Measurements from ENCODE around the gene JADE2. TPM values are rescaled to one million over a fixed set of nuclear protein-coding genes. Genes with fewer than 3 reads are reported as not detected.

The JADE2 gene
- total and polyA plus RNA-seq, 2 experiments from 2014 or later, result 16.2 to 40.8 TPM

DNA sequence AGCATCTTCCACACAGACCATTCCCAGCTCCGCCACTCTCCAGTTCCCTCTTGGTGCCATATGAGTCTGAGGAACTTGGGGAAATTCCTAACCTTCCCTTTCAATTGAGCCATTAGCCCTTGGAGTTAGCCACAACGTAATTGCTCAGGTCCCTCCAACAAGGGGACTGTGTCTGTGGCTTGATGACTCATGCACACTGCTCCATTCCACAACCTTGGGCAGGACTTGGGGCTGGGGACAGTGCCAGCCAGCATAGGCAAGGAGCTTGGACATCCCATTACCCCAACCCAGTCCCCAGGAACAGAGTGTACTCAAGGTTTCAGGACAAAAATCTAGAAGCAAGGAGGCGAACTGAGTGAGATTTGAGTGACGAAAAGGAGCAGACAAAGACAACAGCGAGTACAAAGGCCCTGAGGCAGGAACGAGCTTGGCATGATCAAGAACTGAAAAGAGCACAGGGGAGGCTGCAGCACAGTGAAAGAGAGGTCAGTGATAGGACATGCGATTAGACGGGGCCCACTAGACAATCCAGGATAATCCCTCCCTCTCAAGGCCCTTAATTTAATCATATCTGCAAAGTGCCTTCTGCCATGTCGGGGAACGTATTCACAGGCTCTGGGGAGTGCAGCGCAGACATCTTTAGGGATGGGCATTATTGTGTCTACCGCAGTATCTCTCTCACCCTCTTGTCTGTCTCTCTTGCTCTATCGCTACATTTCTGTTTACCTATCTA lies 16.0 kb upstream of the JADE2 start:
- H3K79me2 ChIP-seq (replicated peaks; ENCODE audit: insufficient read depth), result no peaks in the 10 kb centered on the region
- Mint-ChIP-seq H3K27me3 (ENCODE audit: insufficient read depth, low read depth, poor library complexity) (peaks cover 23% of the 10 kb centered on the region), H3K9me3 (no peaks in the 10 kb centered on the region), H3K4me1 (peaks cover 40% of the 10 kb centered on the region), H3K4me3 (no peak overlapping the region), H3K27ac (no peak overlapping the region), H3K36me3 (ENCODE audit: low read depth) (peaks cover 3% of the 10 kb centered on the region; the same call in 1 of the 3 replicates)
- H3K27ac ChIP-seq (ENCODE audit: low read depth), result no peak overlapping the region; the same call in 1 of the 2 replicates
- H3K4me2 ChIP-seq, result no peak overlapping the region
- H3K4me3 ChIP-seq, result no peak overlapping the region
- H2AFZ ChIP-seq, result no peak overlapping the region
- ATAC-seq (no peak), DNase-seq (ENCODE audit: low spot score) (no peak)
- peaks cover 43% of the 10 kb centered on the region for H3K4me1 ChIP-seq (ENCODE audit: insufficient read depth)
- peaks cover 3% of the 10 kb centered on the region; the same call in 1 of the 2 replicates for H3F3A ChIP-seq (replicated peaks; ENCODE audit: low read depth)
- H4K20me1 ChIP-seq (replicated peaks; ENCODE audit: insufficient read depth), result no peaks in the 10 kb centered on the region
- H3K27me3 ChIP-seq (ENCODE audit: insufficient read depth), result no peaks in the 10 kb centered on the region
- H3K36me3 ChIP-seq (ENCODE audit: insufficient read depth), result no peaks in the 10 kb centered on the region
- TF ChIP-seq EZH2phosphoT487 (IDR thresholded peaks at IDR 0.05; ENCODE audit: unreplicated experiment), result no peak
- TF ChIP-seq ZNF462 (CRISPR knock-in tag; IDR thresholded peaks at IDR 0.05), result no peak
- TF ChIP-seq POLR2AphosphoS5 (IDR thresholded peaks at IDR 0.05; ENCODE audit: low read depth), result no peak
- TF ChIP-seq CREB1 (CRISPR knock-in tag; IDR thresholded peaks at IDR 0.05; ENCODE audit: low read depth), result no peak
- TF ChIP-seq NANOG (IDR thresholded peaks at IDR 0.05; ENCODE audit: borderline replicate concordance), result no peak
- TF ChIP-seq ZNF114 (CRISPR knock-in tag; IDR thresholded peaks at IDR 0.05), result no peak
- TF ChIP-seq, protein P1, sequence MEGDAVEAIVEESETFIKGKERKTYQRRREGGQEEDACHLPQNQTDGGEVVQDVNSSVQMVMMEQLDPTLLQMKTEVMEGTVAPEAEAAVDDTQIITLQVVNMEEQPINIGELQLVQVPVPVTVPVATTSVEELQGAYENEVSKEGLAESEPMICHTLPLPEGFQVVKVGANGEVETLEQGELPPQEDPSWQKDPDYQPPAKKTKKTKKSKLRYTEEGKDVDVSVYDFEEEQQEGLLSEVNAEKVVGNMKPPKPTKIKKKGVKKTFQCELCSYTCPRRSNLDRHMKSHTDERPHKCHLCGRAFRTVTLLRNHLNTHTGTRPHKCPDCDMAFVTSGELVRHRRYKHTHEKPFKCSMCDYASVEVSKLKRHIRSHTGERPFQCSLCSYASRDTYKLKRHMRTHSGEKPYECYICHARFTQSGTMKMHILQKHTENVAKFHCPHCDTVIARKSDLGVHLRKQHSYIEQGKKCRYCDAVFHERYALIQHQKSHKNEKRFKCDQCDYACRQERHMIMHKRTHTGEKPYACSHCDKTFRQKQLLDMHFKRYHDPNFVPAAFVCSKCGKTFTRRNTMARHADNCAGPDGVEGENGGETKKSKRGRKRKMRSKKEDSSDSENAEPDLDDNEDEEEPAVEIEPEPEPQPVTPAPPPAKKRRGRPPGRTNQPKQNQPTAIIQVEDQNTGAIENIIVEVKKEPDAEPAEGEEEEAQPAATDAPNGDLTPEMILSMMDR (conservative IDR thresholded peaks at IDR 0.05; ENCODE audit: low read depth in 2 of 2), result no peak
- TF ChIP-seq ZNF331 (CRISPR knock-in tag; IDR thresholded peaks at IDR 0.05; ENCODE audit: low read depth), result no peak
- TF ChIP-seq, protein P2, sequence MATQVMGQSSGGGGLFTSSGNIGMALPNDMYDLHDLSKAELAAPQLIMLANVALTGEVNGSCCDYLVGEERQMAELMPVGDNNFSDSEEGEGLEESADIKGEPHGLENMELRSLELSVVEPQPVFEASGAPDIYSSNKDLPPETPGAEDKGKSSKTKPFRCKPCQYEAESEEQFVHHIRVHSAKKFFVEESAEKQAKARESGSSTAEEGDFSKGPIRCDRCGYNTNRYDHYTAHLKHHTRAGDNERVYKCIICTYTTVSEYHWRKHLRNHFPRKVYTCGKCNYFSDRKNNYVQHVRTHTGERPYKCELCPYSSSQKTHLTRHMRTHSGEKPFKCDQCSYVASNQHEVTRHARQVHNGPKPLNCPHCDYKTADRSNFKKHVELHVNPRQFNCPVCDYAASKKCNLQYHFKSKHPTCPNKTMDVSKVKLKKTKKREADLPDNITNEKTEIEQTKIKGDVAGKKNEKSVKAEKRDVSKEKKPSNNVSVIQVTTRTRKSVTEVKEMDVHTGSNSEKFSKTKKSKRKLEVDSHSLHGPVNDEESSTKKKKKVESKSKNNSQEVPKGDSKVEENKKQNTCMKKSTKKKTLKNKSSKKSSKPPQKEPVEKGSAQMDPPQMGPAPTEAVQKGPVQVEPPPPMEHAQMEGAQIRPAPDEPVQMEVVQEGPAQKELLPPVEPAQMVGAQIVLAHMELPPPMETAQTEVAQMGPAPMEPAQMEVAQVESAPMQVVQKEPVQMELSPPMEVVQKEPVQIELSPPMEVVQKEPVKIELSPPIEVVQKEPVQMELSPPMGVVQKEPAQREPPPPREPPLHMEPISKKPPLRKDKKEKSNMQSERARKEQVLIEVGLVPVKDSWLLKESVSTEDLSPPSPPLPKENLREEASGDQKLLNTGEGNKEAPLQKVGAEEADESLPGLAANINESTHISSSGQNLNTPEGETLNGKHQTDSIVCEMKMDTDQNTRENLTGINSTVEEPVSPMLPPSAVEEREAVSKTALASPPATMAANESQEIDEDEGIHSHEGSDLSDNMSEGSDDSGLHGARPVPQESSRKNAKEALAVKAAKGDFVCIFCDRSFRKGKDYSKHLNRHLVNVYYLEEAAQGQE (IDR thresholded peaks at IDR 0.05; ENCODE audit: unreplicated experiment), result no peak
- no peak for TF ChIP-seq ETS1 (IDR thresholded peaks at IDR 0.05)
- no peak for TF ChIP-seq EZH2 (IDR thresholded peaks at IDR 0.05; ENCODE audit: low read depth, unreplicated experiment)
- no peak for TF ChIP-seq STAT1 (IDR thresholded peaks at IDR 0.05; ENCODE audit: unreplicated experiment)
- no peak for TF ChIP-seq JUNB (IDR thresholded peaks at IDR 0.05; ENCODE audit: unreplicated experiment)
- H3K9me2 ChIP-seq (ENCODE audit: insufficient read depth), result no peaks in the 10 kb centered on the region

Measured in GM23338 (cell line).